Endometrial microvascular endothelial cells (primary cell): ENCODE data around the gene EHBP1. TPM values are rescaled to one million over a fixed set of nuclear protein-coding genes. Genes with fewer than 3 reads are reported as not detected.
"Not testable (repeated sequence)": the region's sequence is repeated elsewhere in the genome, so short reads cannot be mapped to it uniquely, and the experiment has no call there.

Experiments used
- in situ Hi-C: cut with HindIII; loops from 2 replicates; pipeline ENCODE4 v1.10.0; 2017; ENCODE audit warnings: low sequenced_read_pairs, low pct_unique_long_range_greater_than_20kb; ENCODE audit errors: inconsistent ontology term
- total RNA-seq: library from RNA; depleted of rRNA; stranded (reverse); fragments of >200 nt; gene quantifications from one replicate; pipeline ENCODE4 v1.2.3, GENCODE V29; 2015; ENCODE audit errors: inconsistent ontology term

Gene EHBP1
- total RNA-seq, 1 donor from 2014 or later = 29.9 TPM

- in situ Hi-C loops = not testable (repeated sequence)
Observed at GRCh38 chr2:63019686-63020085, 314.2 kb downstream of the EHBP1 start.

GRCh38 chr2:63023444-63023843, 317.9 kb downstream of the EHBP1 start:
- in situ Hi-C loops = no loop called here

GRCh38 chr2:63027220-63027619, 321.7 kb downstream of the EHBP1 start:
- in situ Hi-C loops = loop anchor here (25.0 kb wide), 1 partner anchor 540 kb away; no protein-coding TSS in a partner anchor

- in situ Hi-C loops = loop anchor here (25.0 kb wide), 1 partner anchor 542 kb away; no protein-coding TSS in a partner anchor
Observed at GRCh38 chr2:63029058-63029457, 323.5 kb downstream of the EHBP1 start.

- in situ Hi-C loops = loop anchor here (25.0 kb wide), 1 partner anchor 547 kb away; no protein-coding TSS in a partner anchor
Observed at GRCh38 chr2:63034526-63034925, 329.0 kb downstream of the EHBP1 start.

GRCh38 chr2:63035169-63035568, 329.7 kb downstream of the EHBP1 start:
- in situ Hi-C loops = loop anchor here (25.0 kb wide), 1 partner anchor 548 kb away; no protein-coding TSS in a partner anchor

GRCh38 chr2:63035660-63036059, 330.1 kb downstream of the EHBP1 start:
- in situ Hi-C loops = loop anchor here (25.0 kb wide), 1 partner anchor 548 kb away; no protein-coding TSS in a partner anchor

GRCh38 chr2:63038034-63038433, 332.5 kb downstream of the EHBP1 start:
- in situ Hi-C loops = loop anchor here (25.0 kb wide), 1 partner anchor 551 kb away; no protein-coding TSS in a partner anchor

- in situ Hi-C loops = loop anchor here (25.0 kb wide), 1 partner anchor 553 kb away; no protein-coding TSS in a partner anchor
Observed at GRCh38 chr2:63040586-63040985, 335.1 kb downstream of the EHBP1 start.

GRCh38 chr2:63041592-63041991, 336.1 kb downstream of the EHBP1 start:
- in situ Hi-C loops = loop anchor here (25.0 kb wide), 1 partner anchor 554 kb away; no protein-coding TSS in a partner anchor

- in situ Hi-C loops = loop anchor here (25.0 kb wide), 1 partner anchor 557 kb away; no protein-coding TSS in a partner anchor
Observed at GRCh38 chr2:63044362-63045327, 339.1 kb downstream of the EHBP1 start.

GRCh38 chr2:63046552-63046951, 341.0 kb downstream of the EHBP1 start:
- in situ Hi-C loops = loop anchor here (25.0 kb wide), 1 partner anchor 559 kb away; no protein-coding TSS in a partner anchor

- in situ Hi-C loops = loop anchor here (25.0 kb wide), 1 partner anchor 560 kb away; no protein-coding TSS in a partner anchor
Observed at GRCh38 chr2:63046961-63047320, 341.4 kb downstream of the EHBP1 start.

- in situ Hi-C loops = loop anchor here (25.0 kb wide), 1 partner anchor 560 kb away; no protein-coding TSS in a partner anchor
Observed at GRCh38 chr2:63047321-63048279, 342.1 kb downstream of the EHBP1 start.

GRCh38 chr2:63048367-63049171, 343.1 kb downstream of the EHBP1 start:
- in situ Hi-C loops = loop anchor here (25.0 kb wide), 1 partner anchor 561 kb away; no protein-coding TSS in a partner anchor

- in situ Hi-C loops = loop anchor here (25.0 kb wide), 1 partner anchor 562 kb away; no protein-coding TSS in a partner anchor
Observed at GRCh38 chr2:63049211-63049969, 343.9 kb downstream of the EHBP1 start.

- in situ Hi-C loops = loop anchor here (25.0 kb wide), 3 partner anchors 213 to 563 kb away; no protein-coding TSS in a partner anchor
Observed at GRCh38 chr2:63049970-63050333, 344.4 kb downstream of the EHBP1 start.
